ENCODE results near the gene CCNY. TPM values are rescaled to one million over a fixed set of nuclear protein-coding genes. Genes with fewer than 3 reads are reported as not detected.

The CCNY gene
- total RNA-seq, 1 donor from 2014 or later: 85.9 TPM

- Histone ChIP-seq H3K4me1 (ENCODE audit: insufficient read depth, low read length) (peaks cover 10% of the 10 kb centered on the region), H3K4me3 (ENCODE audit: insufficient read depth, low read depth, low read length) (no peak overlapping the region), H3K9ac (ENCODE audit: low read length) (no peak overlapping the region), H3K36me3 (ENCODE audit: insufficient read depth, low read length) (no peaks in the 10 kb centered on the region), H2AFZ (ENCODE audit: low read depth, low read length) (no peak overlapping the region), H4K20me1 (ENCODE audit: insufficient read depth, low read length) (peaks cover 99% of the 10 kb centered on the region), H3K4me2 (ENCODE audit: low read length) (no peak overlapping the region), H3K9me3 (ENCODE audit: insufficient read depth, low read depth, low read length) (no peaks in the 10 kb centered on the region), H3K27ac (ENCODE audit: low read depth, low read length) (no peak overlapping the region), H3K79me2 (ENCODE audit: insufficient read depth, low read length) (peaks cover 100% of the 10 kb centered on the region), H3K27me3 (ENCODE audit: insufficient read depth, low read length) (no peaks in the 10 kb centered on the region)
- H3K4me3 Mint-ChIP-seq (ENCODE audit: unreplicated experiment): no peak overlapping the region
- no peak overlapping the region for H3K27ac Mint-ChIP-seq (ENCODE audit: unreplicated experiment)
- DNase-seq (ENCODE audit: low read depth): no peak
- no peaks in the 10 kb centered on the region for H3K27me3 Mint-ChIP-seq (ENCODE audit: low read depth, unreplicated experiment)
- no peak for FAIRE-seq
- H3K9me3 Mint-ChIP-seq (ENCODE audit: unreplicated experiment): no peaks in the 10 kb centered on the region
- peaks cover 51% of the 10 kb centered on the region for H3K4me1 Mint-ChIP-seq (ENCODE audit: low read depth, unreplicated experiment)
- no peaks in the 10 kb centered on the region for H3K36me3 Mint-ChIP-seq (ENCODE audit: low read depth, unreplicated experiment)
- TF ChIP-seq CTCF (IDR thresholded peaks at IDR 0.05; ENCODE audit: insufficient read depth, low read depth, low read length): no peak
- TF ChIP-seq EZH2 (IDR thresholded peaks at IDR 0.05; ENCODE audit: insufficient read depth, low read length): no peak
These were observed 129.4 kb downstream of the CCNY start for GRCh38 chr10:35465673-35466072.

GRCh38 chr10:35466170-35466569 is 129.9 kb downstream of the CCNY start:
- H3K27ac Mint-ChIP-seq (ENCODE audit: unreplicated experiment): no peak overlapping the region

More at GRCh38 chr10:35466170-35466569, 129.9 kb downstream of the CCNY start:
- Mint-ChIP-seq H3K27me3 (ENCODE audit: low read depth, unreplicated experiment) (no peaks in the 10 kb centered on the region), H3K9me3 (ENCODE audit: unreplicated experiment) (no peaks in the 10 kb centered on the region), H3K4me1 (ENCODE audit: low read depth, unreplicated experiment) (peaks cover 51% of the 10 kb centered on the region), H3K36me3 (ENCODE audit: low read depth, unreplicated experiment) (no peaks in the 10 kb centered on the region), H3K4me3 (ENCODE audit: unreplicated experiment) (no peak overlapping the region)
- H3K79me2 ChIP-seq (ENCODE audit: insufficient read depth, low read length): peaks cover 100% of the 10 kb centered on the region
- H3K27ac ChIP-seq (ENCODE audit: low read depth, low read length): no peak overlapping the region
- H2AFZ ChIP-seq (ENCODE audit: low read depth, low read length): no peak overlapping the region
- DNase-seq (ENCODE audit: low read depth) (no peak), FAIRE-seq (no peak)
- no peak for TF ChIP-seq EZH2 (IDR thresholded peaks at IDR 0.05; ENCODE audit: insufficient read depth, low read length)
- TF ChIP-seq CTCF (IDR thresholded peaks at IDR 0.05; ENCODE audit: insufficient read depth, low read depth, low read length): no peak
- H3K4me3 ChIP-seq (ENCODE audit: insufficient read depth, low read depth, low read length): no peak overlapping the region
- H3K27me3 ChIP-seq (ENCODE audit: insufficient read depth, low read length): no peaks in the 10 kb centered on the region
- no peaks in the 10 kb centered on the region for H3K9me3 ChIP-seq (ENCODE audit: insufficient read depth, low read depth, low read length)
- peaks cover 99% of the 10 kb centered on the region for H4K20me1 ChIP-seq (ENCODE audit: insufficient read depth, low read length)
- H3K9ac ChIP-seq (ENCODE audit: low read length): no peak overlapping the region
- H3K4me2 ChIP-seq (ENCODE audit: low read length): no peak overlapping the region
- peaks cover 10% of the 10 kb centered on the region for H3K4me1 ChIP-seq (ENCODE audit: insufficient read depth, low read length)
- no peaks in the 10 kb centered on the region for H3K36me3 ChIP-seq (ENCODE audit: insufficient read depth, low read length)

All from astrocyte (in vitro differentiated cells and primary cell).